Activated CD8-positive, alpha-beta memory T cell treated with anti-CD3 and anti-CD28 coated beads for 1 hour (primary cell): Measurements from ENCODE around the gene PRM3.

Experiments
- DNase-seq, 2 donors: peaks; one replicate each; pipeline ENCODE4 v3.0.0-alpha.2; 2020; ENCODE audit warnings: low read depth in 1 of 2; ENCODE audit errors: extremely low read depth in 1 of 2

Gene PRM3, protein sequence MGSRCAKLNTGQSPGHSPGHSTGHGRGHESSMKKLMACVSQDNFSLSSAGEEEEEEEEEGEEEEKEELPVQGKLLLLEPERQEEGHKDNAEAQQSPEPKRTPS

DNA sequence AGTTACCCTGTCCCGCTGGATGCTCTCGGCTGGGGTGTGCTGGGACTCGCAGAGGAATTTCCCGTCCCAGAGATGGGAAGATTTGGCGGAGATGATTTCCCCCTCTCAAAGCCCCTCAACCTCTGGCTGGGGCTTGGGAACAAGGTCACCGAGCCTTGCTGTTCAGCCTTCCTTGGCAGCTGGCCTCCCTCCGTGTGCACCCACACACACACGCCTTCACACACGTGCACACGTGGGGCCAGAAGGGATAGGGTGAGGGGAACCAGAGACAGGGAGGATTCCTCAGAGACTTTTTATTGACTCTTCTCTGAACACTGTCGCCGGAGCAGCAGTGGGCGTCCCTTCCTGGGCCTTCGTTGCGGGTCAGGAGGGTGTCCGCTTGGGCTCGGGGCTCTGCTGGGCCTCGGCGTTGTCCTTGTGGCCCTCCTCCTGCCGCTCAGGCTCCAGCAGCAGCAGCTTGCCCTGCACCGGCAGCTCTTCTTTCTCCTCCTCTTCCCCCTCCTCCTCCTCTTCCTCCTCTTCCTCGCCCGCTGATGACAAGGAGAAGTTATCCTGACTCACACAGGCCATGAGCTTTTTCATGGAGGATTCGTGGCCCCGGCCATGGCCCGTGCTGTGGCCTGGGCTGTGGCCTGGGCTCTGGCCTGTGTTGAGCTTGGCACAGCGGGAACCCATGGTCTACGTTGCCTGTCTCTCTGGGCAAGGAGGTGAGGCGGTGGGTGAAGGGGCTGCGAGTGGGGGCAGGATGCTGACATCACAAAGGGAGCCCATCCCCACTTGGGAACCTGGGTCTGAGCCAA is at the start of gene PRM3:
TSS of gene PRM3 (minus strand) at position 709 of the 800 bp plus-strand sequence. CDS start at position 675, 34 bp downstream.
- DNase-seq = no peak

DNA sequence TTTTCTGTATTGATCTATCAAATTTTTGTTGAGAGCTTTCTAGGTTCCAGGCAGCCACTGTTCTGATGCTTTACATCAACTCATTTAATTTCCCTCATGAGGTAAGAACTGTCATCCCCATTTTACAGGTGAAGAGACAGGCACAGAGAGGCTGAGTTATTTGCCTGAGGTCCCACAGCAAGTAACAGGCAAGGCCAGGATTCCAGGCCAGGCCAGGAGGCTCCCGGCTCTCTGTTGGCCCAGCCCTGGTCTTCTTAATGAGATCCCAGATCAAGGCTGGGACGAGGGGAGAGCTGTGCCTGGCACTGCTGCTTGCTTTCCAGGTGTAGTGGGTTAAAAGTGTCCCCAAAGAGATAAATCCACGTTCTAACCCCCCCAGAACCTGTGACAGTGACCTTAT is 49.4 kb upstream of the PRM3 start:
- DNase-seq = no peak

DNA sequence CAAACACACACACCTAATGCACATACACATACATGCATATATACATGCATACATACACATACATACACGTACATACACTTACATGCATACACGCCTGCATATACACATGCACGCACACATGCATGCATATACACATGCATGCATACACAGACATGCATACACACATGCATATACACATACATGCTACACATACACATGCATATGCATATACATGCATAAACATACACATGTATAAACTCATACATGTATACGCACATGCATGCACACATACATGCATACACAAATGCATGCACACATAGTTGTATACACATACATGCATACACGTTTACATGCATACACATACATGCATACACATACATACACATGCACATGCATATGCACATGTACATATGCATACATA is 48.2 kb upstream of the PRM3 start:
- DNase-seq = no peak

DNA sequence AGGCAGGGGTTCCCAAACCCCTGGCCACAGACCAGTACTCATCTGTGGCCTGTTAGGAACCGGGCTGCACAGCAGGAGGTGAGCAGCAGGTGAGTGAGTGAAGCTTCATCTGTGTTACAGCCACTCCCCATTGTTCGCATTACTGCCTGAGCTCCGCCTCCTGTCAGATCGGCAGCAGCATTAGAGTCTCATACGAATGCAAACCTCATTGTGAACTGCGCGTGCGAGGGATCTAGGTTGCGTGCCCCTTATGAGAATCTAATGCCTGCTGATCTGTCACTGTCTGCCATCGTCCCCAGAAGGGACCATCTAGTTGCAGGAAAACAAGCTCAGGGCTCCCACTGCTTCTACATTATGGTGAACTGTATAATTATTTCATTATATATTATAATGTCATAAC is 46.7 kb upstream of the PRM3 start:
- DNase-seq = no peak

DNA sequence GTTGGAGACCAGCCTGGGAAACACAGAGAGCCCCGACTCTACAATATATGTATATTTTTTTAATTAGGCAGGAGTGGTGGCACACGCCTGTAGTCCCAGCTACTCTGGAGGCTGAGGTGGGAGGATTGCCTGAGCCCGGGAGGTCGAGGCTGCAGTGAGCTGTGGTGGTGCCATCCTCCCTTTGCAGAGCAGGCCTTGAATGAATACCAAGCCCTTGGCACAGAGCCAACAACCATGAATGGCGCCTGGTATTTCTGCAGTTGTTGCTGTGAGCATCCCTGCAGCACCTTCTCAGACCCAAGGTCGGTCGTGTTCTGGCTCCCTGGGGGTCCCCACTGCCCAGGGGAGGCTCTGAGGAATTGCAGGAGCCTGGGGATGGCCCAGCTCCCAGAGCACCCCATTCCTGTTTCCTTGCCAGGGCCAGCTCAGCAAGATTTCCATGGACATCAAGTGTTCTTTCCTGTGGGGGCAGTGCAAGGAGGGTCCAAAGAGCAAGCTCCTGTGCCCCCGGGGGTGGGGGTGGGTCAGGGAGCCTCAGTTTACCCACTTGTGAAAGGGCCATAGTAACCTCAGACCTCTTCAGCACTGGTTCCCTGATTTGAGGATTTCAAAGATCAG is 46.2 kb upstream of the PRM3 start:
- DNase-seq = no peak

DNA sequence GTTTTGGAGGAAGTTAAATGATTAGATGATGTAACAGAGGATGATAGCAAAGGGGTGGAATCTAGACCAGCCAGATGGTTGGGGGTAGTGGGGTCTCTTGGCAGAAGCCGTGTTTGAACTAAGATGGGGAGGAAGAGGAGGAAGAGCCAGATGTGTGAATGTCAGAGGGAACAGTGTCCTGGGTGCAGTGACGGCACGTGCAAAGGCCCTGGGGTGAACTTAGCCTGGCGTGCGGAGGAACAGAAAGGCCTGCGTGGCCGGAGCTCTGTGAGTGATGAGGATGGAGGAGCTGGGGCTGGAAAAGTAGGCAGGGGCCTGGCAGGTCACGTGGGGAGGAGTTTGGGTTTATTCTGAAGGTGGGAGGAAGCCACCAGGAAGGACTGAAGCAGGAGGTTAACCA is 45.4 kb upstream of the PRM3 start:
- no peak for DNase-seq

DNA sequence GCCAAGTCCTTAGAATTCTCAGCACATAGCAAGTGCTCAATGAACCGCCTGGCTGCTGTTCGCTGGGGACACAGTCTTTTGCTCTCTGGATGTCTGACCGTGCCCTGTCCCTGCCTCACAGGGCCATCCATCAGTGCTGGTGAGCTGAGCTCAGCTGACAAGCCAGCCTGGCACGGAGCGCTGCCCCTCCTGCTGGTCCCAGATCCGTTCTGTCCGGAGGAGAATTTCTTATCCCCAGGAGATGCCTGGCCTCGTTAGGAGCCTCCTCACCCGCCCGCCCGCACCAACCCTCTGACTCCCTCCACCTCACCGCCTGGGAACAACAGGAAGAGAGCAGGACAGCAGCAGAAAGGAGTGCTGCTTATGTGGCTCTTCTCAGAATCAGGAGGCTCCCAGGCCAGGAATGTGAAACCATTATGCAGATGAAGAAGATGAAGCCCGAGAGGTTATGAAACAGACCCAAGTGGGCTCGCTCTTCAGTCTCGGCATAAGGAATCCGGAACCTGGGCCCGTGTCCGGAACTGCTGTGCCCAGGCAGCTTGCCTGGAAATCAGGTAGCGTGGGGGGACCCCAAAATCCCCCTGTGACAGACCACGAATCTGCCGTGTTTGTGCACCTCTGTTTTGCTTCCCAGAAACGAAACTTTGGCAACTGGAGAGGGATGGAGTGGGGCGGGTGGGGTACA is 43.0 kb upstream of the PRM3 start:
- DNase-seq = no peak

DNA sequence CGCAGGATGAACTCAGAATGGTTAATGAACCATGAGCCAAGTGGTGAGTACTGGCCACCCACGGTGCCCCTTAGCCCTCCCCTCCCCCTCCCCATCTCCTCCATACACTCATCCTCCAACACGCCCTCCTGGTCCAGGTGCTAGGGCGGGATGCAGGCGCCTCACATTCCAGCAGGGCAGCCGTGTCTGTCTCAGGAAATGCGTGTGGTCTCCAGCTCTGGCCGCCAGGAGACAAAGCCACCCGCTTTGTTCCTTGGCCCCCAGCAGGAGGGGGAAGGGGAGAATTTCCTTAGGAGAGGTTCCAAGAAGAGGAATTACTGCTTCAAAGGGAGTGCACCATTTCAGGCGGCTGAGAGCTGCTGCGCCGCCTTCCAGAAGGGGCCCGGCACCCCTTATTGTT is 42.1 kb upstream of the PRM3 start:
- DNase-seq = no peak

DNA sequence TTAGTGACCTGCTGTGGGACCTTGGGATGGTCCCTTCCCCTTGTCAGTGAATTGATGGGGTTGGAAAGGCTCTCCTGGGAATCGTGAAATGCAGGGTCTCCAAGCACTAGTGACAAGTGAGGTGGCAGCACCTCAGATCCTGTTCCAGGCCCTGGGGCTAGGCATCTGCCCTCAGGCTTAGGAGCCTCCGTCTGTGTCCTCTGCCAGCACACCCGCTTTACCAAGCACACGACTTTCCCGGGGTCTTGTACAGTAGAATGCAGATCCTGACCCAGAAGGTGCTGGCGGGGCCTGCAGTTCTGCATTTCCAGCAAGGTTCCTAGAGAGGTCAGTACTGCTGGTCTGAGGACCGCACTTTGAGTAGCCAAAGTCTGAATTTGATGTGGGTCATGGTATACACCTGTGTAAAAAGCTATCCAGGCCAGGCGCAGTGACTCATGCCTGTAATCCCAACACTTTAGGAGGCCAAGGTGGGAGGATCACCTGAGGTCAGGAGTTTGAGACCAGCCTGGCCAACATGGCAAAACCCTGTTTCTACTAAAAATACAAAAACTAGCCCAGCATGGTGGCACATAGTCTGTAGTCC is 41.0 kb upstream of the PRM3 start:
- DNase-seq = no peak

DNA sequence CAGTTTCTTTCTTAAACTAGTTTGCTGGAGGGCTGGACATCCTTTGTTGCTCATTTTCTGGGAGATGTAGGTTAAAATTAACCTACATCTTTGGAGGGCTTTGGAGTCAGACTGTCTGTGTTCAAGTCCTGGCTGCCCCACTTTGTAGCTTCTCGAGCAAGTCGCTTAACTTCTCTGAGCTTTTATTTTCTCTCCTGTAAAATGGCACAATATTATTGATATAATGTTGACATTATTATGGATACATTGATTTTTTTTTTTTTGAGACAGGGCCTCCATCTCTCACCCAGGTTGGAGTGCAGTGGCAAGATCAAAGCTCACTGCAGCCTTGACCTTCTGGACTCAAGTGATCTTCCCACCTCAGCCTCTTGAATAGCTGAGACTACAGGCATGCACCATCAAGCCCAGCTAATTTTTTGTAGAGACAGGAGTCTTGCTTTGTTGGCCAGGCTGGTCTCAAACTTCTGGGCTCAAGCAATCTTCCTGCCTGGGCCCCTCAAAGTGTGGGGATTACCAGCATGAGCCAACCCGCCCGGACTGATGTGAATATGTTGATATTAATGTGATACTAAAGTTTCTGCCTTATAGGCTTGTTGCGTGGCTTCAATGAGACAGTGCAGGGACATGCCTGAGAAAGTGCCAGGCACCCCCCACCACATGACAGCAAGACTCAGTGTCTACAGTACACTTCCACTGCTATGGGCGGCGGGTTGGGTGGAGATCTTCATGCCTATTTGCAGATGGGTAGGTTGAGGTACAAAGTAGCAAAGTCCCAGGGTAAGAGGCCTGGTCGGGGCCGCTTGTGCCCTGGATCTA is 40.3 kb upstream of the PRM3 start:
- DNase-seq = no peak

DNA sequence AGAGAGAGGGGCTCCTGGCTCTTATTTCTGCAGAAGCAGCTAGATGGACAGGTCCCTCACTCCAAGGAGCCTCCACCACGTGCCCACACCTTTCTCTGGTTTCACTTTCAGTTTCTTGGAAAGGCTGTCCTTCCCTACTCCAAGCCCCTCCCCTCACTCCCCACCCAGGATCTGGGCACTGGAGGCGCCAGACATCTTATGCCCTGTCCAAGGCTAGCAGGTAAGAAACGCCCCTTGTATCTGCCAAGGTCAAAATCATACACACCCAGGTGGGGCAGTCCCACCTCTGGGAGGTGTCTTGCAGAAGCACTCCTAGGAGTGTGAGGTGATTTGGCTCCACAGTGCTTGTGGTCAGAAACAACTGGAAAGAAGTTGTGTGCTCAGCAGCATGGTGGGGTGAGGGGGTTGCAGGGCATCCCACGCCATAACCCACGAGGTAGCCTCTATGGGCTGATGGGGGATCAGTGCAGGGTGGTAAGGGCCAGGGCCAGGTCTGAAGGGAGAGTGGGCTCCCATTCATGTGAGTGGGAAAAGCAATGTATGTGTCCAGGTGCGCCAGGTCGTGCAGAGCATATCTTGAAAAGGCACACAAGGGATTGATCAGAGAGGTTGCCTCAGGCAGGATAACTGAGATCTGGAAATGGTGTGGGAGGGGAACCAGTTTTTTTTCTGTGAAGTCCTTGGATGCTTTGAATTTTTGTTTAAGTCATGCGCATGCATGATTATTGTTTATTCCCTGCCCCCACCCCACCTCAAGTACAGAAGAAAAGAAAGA is 39.5 kb upstream of the PRM3 start:
- no peak for DNase-seq

DNA sequence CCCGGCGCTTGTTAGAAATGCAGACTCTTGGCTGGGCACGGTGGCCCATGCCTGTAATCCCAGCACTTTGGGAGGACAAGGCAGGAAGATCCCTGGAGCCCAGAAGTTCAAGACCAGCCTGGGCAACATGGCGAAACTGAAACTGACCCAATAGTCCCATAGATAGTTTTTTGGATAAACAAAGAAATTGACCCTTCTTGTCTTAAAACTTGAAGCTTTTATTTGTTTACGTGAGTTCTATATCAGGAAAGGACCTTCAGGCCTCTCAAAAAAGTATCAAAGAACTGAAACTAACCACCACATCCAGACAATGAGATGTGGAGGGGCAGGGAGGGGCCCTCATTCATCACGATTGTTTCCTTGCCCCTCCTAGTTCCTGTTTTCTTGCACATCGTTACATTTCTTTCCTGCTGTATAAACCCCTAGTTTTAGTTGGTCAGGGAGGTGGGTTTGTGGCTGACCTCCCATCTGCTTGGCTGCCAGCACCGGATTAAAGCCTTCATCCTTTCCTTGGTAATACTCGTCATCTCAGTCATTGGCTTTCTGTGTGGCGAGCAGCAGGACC is 37.6 kb upstream of the PRM3 start:
- DNase-seq = no peak

DNA sequence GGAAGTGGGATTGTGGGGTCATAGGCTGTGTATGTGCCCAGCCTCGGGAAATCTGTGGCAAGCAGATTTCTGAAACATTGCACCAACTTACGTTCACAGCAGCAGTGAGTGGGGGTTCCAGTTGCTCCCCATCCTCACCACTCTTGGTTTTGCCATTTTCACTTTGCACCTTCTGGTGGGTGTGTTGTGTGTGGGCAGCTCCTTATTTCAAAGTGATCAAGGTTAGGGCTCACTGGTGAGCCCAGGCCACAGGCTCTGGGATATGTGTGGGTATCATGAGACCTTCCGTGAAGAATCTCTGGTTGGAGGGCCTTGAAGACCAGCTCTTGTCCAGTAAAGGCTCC is 37.2 kb upstream of the PRM3 start:
- DNase-seq = no peak

DNA sequence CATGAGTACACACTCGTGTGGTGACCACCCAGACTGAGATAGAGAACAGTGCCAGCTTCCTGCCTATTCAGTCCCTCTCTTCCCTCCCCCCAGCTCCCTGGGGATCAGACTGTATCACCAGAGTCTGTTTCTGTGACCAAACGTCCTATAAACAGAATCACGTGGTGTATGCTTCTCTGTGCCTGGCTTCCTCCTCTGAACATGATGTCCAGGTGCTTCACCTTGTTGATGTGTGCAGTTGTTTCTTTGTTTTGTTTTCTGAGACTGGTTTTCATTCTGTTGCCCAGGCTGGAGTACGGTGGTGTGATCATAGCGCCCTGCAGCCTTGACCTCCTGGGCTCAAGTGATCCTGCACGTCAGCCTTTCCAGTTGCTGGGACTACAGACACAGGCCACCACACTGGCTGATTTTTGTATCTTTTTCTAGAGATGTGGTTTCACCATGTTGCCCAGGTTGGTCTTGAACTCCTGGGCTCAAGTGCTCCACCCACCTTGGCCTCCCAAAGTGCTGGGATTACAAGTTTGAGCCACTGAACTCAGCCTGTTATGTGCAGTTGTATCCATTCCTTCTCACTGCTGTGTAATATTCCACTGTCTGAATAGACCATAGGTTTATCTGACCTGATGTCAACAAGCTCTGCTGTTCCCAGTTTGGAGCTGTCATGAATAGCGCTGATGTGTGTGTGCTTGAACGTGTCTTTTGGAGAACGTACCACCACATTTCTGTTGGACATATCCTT is 36.6 kb upstream of the PRM3 start:
- DNase-seq = no peak

DNA sequence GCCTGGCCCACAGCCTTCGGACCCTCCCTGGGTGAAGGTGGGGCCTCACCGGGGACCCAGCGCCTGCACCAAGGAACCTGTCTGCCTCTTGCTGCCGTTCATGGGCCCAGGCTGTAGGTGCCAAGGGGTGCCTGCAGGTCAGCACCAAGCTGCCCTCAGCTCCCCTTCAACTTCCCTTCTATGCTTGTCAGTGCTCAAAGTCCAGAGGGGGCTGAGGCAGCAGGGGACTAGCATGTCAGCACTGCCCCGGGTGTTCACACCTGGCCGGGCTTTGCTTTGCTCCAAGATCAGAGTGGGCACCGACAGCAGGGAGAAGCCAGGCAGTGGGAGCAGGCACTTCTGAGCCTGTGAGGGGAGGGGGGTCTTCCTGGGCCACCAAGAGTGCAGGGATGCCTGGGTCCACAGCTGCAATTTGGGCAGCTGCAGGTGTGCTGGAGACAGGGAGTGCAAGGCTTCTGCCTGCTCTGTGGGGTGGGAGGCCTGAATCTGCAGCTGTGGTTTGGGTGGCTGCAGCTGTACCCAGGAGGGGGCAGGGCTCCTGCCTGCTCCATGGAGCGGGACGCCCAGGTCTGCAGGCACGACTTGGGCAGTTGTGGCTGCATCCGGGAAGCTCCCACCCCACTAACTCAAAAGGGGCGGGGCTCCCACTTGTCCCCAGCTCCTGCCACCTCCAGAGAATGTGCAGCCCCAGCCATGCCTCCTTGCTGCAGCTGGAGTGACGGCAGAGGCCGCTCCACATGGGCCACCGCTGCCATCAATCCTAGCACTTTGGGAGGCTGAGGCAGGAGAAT is 35.3 kb upstream of the PRM3 start:
- no peak for DNase-seq

DNA sequence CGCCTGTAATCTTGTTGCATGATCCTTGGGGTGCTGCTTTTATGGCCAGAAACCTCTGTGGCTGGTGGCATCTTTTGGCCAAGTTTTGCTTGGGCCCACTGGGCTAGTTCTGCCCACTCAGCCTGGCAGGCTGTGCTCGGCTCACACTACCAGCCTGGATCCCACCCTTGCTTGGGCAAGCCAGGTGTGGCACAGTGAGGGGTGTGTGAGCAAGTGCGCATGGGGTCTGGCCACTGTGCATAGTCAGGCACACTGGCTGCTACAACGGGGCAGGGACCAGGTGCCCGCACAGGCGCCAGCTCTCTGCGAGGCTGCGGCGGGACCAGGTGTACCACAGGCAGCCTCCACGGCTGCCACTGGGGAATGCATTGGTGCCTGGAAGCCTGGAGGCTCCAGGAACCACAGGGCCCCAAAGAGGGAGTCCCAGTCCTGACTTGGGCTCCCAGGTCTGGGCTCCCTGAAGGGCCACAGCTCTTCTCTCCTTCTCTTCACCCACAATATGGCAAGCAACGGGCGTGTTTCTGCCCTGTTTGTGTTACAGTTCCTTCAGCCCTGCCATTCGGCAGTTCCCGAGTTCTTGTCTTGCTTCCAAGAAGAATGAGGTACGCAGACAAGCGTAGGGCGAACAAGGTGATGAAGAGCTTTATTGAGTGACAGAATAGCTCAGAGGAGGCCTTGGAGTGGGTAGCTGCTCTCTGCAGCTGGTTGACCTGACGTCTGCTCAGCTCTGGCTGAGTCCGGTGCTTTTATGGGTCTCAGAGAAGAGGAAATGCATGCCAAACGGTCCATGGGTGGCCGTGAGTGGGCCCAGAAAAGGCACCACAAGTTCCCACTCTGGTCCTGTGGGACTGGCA is 34.4 kb upstream of the PRM3 start:
- DNase-seq = no peak

DNA sequence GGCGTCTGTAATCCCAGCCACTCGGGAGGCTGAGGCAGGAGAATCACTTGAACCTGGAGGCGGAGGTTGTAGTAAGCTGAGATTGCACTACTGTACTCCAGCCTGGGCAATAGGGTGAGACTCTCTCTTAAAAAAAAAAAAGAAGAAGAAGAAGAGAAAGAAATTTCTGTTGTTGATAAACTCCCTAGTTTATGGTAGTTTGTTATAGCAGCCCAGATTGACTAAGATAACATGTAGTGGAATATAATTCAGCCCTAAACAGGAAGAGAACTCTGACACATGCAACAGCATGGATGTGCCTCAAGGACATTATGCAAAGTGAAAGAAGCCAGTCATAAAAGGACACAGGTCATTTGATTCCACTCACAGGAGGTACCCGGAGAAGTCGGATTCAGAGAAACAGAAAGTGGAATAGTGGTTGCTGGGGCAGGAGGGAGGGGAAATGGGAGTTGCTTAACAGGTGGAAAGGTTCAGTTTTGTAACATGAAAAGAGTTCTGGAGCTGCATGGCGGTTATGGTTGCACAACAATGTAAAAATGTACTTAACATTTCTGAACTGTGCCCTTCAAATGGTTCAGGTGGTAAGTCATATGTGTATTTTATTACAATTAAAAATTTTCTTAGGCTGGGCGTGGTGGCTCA is 33.7 kb upstream of the PRM3 start:
- no peak for DNase-seq
